Measurements from ENCODE around the gene PCYT1B. TPM values are rescaled to one million over a fixed set of nuclear protein-coding genes. Genes with fewer than 3 reads are reported as not detected.
"Not testable (repeated sequence)": the region's sequence is repeated elsewhere in the genome, so short reads cannot be mapped to it uniquely, and the experiment has no call there.

PCYT1B gene
- total RNA-seq, 1 donor from 2014 or later: 39.1 TPM

GRCh38 chrX:24658421-24658820, 11.3 kb upstream of the PCYT1B start:
- peak overlapping the region; percentile 24 for H3K27ac ChIP-seq
- H3K9ac ChIP-seq: no peak overlapping the region
- peak overlapping the region; percentile 64 for H3K27ac Mint-ChIP-seq
- H3K4me2 ChIP-seq: peak overlapping the region; percentile 61
- H3K36me3 ChIP-seq: no peaks in the 10 kb centered on the region
- no peaks in the 10 kb centered on the region for H3K36me3 Mint-ChIP-seq
- no peak overlapping the region for H3K4me3 ChIP-seq
- H2AFZ ChIP-seq (replicated peaks): peak overlapping the region; percentile 78
- no peaks in the 10 kb centered on the region for H3K9me3 ChIP-seq (ENCODE audit: low read depth)
- H3K9me3 Mint-ChIP-seq: peaks cover 4% of the 10 kb centered on the region
- H3K27me3 ChIP-seq: no peaks in the 10 kb centered on the region
- peak; percentile 48 for DNase-seq (ENCODE audit: low spot score)
- H3F3A ChIP-seq (ENCODE audit: low read depth): peaks cover 38% of the 10 kb centered on the region
- H3K27me3 Mint-ChIP-seq (ENCODE audit: insufficient read depth, low read depth): peaks cover 11% of the 10 kb centered on the region
- H3K4me1 Mint-ChIP-seq: peaks cover 33% of the 10 kb centered on the region
- TF ChIP-seq, protein P1, sequence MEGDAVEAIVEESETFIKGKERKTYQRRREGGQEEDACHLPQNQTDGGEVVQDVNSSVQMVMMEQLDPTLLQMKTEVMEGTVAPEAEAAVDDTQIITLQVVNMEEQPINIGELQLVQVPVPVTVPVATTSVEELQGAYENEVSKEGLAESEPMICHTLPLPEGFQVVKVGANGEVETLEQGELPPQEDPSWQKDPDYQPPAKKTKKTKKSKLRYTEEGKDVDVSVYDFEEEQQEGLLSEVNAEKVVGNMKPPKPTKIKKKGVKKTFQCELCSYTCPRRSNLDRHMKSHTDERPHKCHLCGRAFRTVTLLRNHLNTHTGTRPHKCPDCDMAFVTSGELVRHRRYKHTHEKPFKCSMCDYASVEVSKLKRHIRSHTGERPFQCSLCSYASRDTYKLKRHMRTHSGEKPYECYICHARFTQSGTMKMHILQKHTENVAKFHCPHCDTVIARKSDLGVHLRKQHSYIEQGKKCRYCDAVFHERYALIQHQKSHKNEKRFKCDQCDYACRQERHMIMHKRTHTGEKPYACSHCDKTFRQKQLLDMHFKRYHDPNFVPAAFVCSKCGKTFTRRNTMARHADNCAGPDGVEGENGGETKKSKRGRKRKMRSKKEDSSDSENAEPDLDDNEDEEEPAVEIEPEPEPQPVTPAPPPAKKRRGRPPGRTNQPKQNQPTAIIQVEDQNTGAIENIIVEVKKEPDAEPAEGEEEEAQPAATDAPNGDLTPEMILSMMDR (IDR thresholded peaks at IDR 0.05): no peak
- TF ChIP-seq EZH2 (IDR thresholded peaks at IDR 0.05) (no peak), EZH2phosphoT487 (IDR thresholded peaks at IDR 0.05) (no peak)
- H3K79me2 ChIP-seq (ENCODE audit: low read depth): no peaks in the 10 kb centered on the region
- peaks cover 33% of the 10 kb centered on the region for H3K4me1 ChIP-seq
- H3K4me3 Mint-ChIP-seq: no peak overlapping the region
- no peaks in the 10 kb centered on the region for H4K20me1 ChIP-seq (ENCODE audit: low read depth)

DNA sequence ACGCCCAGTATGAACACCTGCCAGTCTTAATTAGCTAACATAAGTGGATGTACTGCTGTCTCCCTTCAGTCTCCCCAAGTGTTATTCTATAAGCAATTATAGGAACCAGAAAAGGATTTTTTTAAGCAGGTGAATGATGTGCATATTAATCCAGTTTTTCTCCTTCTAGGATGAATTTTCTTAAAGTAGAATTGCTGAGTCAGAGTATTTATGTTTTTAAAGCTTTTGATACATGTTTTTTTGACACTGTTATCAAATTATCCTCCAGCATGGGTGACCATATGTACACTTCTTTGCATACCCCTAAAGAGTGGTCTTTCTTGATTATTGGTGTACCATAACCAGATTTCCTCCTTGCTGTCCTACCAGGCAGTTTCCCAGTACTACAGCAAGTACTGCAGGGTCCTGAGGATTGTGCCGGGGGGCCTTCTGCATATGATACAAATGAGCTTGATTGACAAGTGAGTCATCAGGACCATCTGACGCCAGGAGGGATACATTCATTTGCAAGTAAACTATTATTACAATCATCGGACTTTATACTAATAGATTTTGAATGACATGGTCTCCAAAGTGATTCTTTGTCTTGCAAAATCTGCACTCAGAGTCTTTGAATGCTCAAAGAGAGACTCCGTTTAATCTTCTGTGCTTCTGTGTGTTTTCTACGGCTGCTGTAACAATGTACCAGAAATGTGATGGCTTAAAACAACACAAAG, 10.7 kb upstream of the PCYT1B start:
- peaks cover 38% of the 10 kb centered on the region for H3F3A ChIP-seq (ENCODE audit: low read depth)
- Mint-ChIP-seq H3K36me3 (no peaks in the 10 kb centered on the region), H3K4me3 (peak overlapping the region; percentile 71), H3K4me1 (peaks cover 31% of the 10 kb centered on the region), H3K27ac (peak overlapping the region; percentile 83), H3K9me3 (peaks cover 4% of the 10 kb centered on the region), H3K27me3 (ENCODE audit: insufficient read depth, low read depth) (peaks cover 16% of the 10 kb centered on the region)
- no peak overlapping the region for H3K9ac ChIP-seq
- peak overlapping the region; percentile 24 for H3K27ac ChIP-seq
- H3K4me2 ChIP-seq: peak overlapping the region; percentile 61
- H3K4me3 ChIP-seq: no peak overlapping the region
- H3K36me3 ChIP-seq: no peaks in the 10 kb centered on the region
- no peaks in the 10 kb centered on the region for H3K27me3 ChIP-seq
- H3K9me3 ChIP-seq (ENCODE audit: low read depth): no peaks in the 10 kb centered on the region
- H3K4me1 ChIP-seq: peaks cover 33% of the 10 kb centered on the region
- peak overlapping the region; percentile 78 for H2AFZ ChIP-seq (replicated peaks)
- DNase-seq (ENCODE audit: low spot score): no peak
- no peak for TF ChIP-seq EZH2 (IDR thresholded peaks at IDR 0.05)
- TF ChIP-seq, protein P1 (IDR thresholded peaks at IDR 0.05): no peak
- TF ChIP-seq EZH2phosphoT487 (IDR thresholded peaks at IDR 0.05): no peak
- H3K79me2 ChIP-seq (ENCODE audit: low read depth): no peaks in the 10 kb centered on the region
- H4K20me1 ChIP-seq (ENCODE audit: low read depth): no peaks in the 10 kb centered on the region

DNA sequence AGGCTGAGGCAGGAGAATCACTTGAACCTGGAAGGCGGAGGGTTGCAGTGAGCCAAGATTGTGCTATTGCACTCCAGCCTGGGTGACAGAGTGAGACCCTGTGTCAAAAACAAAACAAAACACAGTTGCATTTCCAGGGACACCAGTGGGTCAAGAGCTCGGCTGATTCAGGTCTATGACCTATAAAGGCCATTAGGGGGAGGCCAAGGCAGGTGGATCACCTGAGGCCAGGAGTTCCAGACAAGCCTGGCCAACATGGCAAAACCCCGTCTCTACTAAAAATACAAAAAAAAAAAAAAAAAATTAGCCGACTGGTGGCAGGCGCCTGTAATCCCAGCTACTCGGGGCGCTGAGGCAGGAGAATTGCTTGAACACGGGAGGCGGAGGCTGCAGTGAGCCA, 8.5 kb upstream of the PCYT1B start:
- TF ChIP-seq, protein P1 (IDR thresholded peaks at IDR 0.05): peak; percentile 38
- not testable (repeated sequence) for H3K9me3 Mint-ChIP-seq; H3K27me3 ChIP-seq; H3K4me3 Mint-ChIP-seq; H2AFZ ChIP-seq (replicated peaks); H3K79me2 ChIP-seq (ENCODE audit: low read depth); H3K9me3 ChIP-seq (ENCODE audit: low read depth); H3K4me3 ChIP-seq; H3K27ac ChIP-seq; H4K20me1 ChIP-seq (ENCODE audit: low read depth); H3K36me3 ChIP-seq; H3K9ac ChIP-seq; H3K27ac Mint-ChIP-seq; H3K36me3 Mint-ChIP-seq; H3K4me2 ChIP-seq; DNase-seq (ENCODE audit: low spot score)
- Histone ChIP-seq H3F3A (ENCODE audit: low read depth) (peaks cover 38% of the 10 kb centered on the region), H3K4me1 (peaks cover 33% of the 10 kb centered on the region)
- H3K27me3 Mint-ChIP-seq (ENCODE audit: insufficient read depth, low read depth): peaks cover 12% of the 10 kb centered on the region
- peaks cover 31% of the 10 kb centered on the region for H3K4me1 Mint-ChIP-seq
